RPMI7951 (cell line): Measurements from ENCODE around the gene PDLIM5. TPM values are rescaled to one million over a fixed set of nuclear protein-coding genes. Genes with fewer than 3 reads are reported as not detected.
"Not testable (repeated sequence)": the region's sequence is repeated elsewhere in the genome, so short reads cannot be mapped to it uniquely, and the experiment has no call there.

Experiments
- DNase-seq: peaks from one replicate; pipeline ENCODE4 v3.0.0-alpha.2; 2012; ENCODE audit warnings: low read depth
- total RNA-seq: library from RNA; depleted of rRNA; stranded (reverse); fragments of >200 nt; shearing (Covaris generic); gene quantifications from 2 replicates; pipeline ENCODE4 v1.2.3, GENCODE V29; 2014

The PDLIM5 gene
- total RNA-seq, 1 experiment from 2014 or later, result 55.9 TPM

DNA sequence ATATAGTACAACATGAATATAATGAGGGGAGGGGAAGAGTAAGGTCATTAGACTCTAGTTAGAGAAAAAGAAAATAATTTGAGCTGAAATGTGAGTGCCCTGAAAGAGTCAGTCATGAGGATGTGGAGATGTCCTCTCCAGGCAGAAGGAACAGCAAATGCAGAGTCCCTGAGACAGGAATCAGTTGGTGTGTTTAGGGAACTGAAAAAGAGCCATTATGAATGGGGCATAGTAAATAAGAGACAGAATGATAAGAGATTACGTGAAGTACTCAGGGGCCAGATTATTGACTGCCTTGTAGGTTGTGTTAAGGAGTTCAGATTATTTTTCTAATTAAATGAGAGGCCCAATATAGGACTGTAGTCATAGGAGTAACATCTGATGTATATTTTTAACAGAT, 147.0 kb downstream of the PDLIM5 start:
- DNase-seq, result no peak

DNA sequence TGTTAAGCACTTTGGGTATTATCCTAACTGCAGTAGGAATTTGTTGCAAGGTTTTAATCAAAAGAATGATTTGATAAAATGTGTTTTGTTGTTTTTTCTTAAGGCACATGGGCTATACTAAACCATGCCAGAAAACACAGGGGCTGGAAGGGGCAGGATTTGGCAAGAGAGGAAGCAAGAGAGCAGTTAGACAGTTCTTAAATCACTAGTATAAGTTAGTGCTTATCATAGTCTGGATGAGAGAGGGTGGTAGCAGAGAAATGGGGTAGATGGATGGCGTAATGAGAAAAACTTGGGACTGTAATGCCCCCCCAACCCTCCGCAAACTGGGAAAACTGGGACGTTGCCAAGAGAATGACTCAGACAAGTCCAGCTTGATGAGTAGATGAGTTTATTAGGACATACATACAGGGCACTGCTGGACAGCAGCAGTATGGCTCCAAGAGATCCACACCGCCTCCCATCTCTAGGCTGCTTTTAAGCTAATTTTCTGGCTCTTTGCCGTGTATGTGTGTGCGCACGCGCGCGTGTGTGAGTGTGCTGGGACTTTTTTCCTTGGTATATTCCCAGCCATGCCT, 151.5 kb downstream of the PDLIM5 start:
- DNase-seq, result peak; percentile 81

DNA sequence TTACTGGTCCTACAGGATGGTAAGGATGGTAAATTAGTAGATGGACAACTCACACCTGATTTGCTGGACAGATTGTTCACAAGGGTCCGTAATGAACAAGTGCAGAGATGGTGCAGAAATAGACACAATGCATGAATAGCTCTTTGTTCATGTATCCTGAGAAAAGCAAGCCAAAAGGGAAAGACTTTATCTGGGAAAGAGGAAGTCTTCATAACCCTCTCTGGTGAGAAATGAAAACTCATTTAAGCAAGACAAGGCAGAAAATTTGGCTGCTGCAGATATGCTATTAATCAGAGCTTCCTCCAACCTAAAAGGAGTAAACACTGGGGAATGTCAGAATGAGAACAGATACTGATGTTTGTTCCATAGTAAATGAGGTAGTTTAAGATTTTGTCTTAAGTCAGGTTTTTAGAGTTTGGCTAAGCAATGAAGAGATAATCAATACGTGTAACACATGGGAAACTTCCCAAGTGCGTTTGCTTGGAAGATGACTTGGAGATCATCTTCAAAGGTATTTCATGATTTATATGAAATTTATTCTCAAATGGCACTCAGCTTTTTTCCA, 153.6 kb downstream of the PDLIM5 start:
- no peak for DNase-seq

GRCh38 chr4:94610145-94610544, 158.4 kb downstream of the PDLIM5 start:
- DNase-seq, result no peak

DNA sequence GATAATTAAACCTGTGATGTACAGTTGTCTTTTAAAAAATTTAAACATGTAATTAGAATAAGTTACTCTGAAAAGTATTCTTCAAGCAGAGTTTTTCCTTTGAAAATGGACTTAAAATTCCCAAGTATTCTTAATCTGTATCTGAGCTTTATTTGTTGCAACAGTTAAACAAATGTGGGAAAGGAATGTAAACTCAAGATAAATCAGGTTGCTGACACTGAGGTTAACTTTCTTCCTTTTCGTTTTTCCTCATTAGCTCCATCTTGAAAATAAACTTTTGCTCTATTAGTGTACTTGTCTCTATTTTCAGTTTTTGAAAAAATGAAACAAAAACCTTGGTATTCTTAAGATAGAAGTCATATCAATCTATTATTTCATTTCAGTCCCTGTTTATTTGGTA, 161.5 kb downstream of the PDLIM5 start:
- no peak for DNase-seq

DNA sequence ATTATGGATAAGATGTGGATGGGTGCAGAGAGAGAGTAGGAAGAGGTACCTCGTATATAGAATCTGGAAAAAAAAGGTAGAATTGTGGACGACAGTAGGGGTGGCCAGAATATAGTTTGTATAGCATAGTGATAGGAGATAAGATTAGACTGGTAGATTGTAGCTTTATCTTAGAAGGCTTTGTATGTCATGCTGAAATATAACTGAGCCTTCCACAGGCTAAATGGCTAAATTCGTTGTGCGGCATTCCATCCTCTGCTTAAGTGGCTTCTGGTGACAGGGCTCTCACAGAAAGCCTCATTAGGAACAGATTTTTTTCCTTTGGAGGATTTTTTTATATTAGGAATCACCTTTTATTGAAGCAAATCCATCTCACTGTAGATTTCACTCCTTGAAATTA, 163.7 kb downstream of the PDLIM5 start:
- DNase-seq, result no peak

DNA sequence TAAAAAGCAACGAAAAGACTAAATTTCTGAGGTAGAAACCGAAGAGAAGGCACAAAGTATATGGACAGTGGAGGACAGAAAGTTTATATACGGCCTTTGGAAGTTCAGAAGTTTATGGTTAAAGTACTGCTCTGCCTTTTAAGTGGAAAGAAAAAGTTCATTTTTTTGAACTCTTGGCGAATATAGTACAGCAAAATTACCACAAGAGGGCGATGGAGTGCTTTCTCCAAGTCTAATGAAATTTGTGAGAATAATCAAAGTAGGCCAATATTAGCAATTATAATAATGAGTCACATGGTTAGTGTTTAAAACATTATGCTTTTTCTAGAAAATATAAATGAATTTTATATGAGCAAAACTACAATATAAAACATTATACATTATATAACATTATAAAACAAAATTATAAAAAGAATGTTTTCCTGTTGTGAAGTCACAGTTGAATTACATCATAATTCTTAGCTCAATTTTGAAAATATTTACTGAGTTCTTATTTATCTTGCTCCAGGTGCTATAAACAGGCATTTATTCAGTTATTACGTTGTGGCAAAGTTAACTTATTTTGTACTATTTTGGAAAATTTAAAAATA, 169.8 kb downstream of the PDLIM5 start:
- peak; percentile 29 for DNase-seq

- DNase-seq, result no peak
Measured at GRCh38 chr4:94623126-94623911, 171.6 kb downstream of the PDLIM5 start.

DNA sequence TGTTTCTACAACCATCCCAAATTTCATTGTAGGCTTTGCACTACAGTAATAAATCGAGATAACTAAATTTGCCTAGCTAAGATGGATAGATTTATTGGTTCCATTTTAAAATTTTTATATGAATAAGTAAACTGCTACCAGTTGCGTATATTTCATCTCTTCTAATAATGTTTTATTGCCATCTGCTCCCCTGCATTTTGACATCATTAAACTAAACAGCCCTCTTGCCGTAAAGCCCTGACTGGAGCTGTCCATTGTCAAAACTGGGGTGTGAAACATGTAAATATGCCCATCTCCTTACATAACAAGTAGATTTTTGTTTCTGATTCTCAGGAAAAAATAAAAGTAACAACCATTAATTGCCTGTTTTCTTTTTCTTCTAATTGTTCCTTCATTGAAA, 175.2 kb downstream of the PDLIM5 start:
- no peak for DNase-seq

- not testable (repeated sequence) for DNase-seq
Measured at GRCh38 chr4:94629058-94629457, 177.3 kb downstream of the PDLIM5 start.

- DNase-seq, result no peak
Measured at GRCh38 chr4:94629837-94630236, 178.1 kb downstream of the PDLIM5 start.

DNA sequence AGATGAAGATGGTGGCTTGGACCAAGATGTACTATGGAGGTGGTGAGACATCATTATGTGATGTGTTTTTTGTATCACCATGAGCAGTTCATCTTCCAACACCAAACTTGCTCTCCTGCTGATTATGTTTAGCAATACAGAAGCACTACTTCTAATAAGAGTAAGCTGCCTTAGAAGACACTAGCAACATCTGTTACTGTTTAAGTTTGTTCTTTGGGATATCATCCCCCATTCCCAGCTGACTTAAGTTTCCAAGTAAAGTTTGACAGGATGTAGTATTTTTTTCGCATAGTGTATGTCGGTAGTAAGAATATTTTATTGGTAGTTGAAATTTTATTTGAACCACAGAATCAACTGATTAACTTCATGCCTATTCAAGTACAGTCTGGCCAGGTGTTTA, 182.5 kb downstream of the PDLIM5 start:
- peak; percentile 20 for DNase-seq

GRCh38 chr4:94635177-94635576, 183.4 kb downstream of the PDLIM5 start:
- DNase-seq, result no peak

GRCh38 chr4:94636004-94636403, 184.3 kb downstream of the PDLIM5 start:
- peak; percentile 8 for DNase-seq

GRCh38 chr4:94639298-94639697, 187.6 kb downstream of the PDLIM5 start:
- DNase-seq, result no peak

GRCh38 chr4:94640151-94640550, 188.4 kb downstream of the PDLIM5 start:
- no peak for DNase-seq

DNA sequence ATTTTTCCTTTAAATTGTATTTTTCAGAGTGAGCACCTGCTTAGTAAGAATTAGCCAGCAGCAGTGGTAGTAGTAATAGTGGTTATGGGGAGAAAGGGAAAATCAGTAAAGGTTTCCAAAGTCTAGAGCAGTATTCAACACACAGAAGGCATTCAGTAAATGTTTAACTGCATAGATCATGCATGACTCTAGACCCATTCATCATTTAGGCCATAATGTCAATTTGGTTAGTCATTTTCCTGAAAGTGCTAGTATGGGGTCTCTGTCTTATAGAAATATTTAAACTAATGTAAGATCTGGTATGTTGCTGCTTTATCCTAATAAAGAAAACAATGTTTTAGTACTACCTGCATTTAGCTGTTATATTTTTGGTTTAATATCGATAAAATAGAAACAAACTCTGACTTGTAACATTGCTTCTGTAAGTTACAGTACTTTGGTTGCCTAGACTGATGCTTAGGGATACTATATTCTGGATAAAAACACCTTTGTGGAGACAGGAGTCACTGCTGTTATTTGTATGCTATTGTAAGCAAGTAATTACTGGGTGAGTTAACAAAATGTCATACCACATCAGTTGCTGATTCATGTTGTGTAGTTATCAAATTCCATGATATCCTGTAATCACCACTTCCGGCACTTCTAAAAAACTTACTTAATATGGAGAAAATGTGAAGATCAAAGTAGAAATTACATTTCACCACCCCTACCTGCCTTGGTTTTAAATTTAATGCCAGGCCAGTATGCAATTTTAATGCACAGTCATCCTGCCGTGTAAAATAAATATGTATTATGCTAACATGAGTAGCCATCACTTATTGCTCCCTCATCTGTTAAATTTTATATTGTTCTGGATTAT, 190.2 kb downstream of the PDLIM5 start:
- DNase-seq, result peak; percentile 40

DNA sequence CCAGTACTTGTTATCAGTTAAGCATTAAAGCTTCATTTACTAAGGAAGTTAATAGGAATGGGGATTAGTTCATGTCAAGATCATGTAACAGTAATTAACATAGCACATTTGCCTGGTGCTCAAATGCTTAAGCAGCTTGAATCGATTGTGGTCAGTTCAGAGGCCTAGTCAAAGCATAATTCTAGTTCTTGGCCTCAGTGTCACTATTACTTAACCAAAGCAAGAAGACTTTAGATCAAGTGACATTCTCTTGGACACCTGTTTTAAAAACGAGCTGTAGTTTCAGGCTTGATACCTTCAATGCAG, 190.8 kb downstream of the PDLIM5 start:
- peak; percentile 24 for DNase-seq

- no peak for DNase-seq
Measured at GRCh38 chr4:94648699-94649098, 197.0 kb downstream of the PDLIM5 start.

DNA sequence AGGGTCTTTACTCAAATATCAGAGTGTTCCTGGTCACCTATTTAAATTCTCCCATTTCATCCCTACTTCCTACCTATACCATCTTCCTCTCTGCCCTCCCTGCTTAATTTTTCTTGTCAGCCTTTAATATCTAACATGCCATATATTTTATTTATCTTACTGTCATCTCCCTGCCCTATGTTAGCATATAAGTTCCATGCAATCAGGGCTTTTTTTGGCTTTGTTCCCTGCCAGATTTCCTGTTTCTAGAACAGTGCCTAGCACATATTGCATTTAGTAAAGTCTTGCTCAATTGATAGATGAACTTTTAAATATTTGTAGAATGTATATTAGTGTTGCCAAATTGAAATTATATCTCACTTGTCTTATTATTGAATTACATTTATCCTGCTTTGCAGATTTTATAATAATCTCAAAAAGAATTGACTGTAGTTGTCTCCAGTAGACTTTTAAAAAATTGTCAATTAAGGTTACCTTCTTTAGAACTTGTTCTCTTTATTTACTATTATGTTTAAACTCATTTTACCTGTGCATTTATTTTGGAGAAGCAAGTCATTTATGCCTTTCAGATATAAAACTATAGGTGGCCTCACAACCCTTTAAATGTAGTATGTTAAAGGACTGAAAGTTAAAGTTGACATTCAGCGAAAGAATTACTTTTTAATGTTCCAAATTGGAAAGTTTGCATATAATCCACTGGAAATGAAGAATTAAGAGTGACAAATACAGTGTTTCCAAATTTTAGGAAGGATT, 197.8 kb downstream of the PDLIM5 start:
- no peak for DNase-seq

- DNase-seq, result no peak
Measured at GRCh38 chr4:94650134-94650495, 198.4 kb downstream of the PDLIM5 start.
